Left lobe of liver (tissue), 2 donors: ENCODE results near the gene SWAP70. TPM values are rescaled to one million over a fixed set of nuclear protein-coding genes. Genes with fewer than 3 reads are reported as not detected.
A peak's percentile ranks its signal among the peaks of the same experiment; 100 is the strongest.
"Not testable (repeated sequence)": the region's sequence is repeated elsewhere in the genome, so short reads cannot be mapped to it uniquely, and the experiment has no call there.

ENCODE experiments used
- ATAC-seq: fragments of 200-7000 bp; cut with Tn5 transposase; one replicate; pipeline ENCODE4 v1.9.1; 2020; ENCODE audit warnings: mild to moderate bottlenecking, moderate library complexity
- DNase-seq: peaks from one replicate; pipeline ENCODE4 v3.0.0-alpha.2; 2020; ENCODE audit warnings: low spot score
- total RNA-seq: library from RNA; stranded (reverse); gene quantifications from one replicate; pipeline ENCODE4 v1.2.1, GENCODE V29; 2021
- donor health status: DM: no; HTN: no; CAD: no; lungs with moderate emphysema.
- donor health status: DM: no; HTN: yes; CAD: no.

SWAP70 gene
- total RNA-seq, 1 donor from 2014 or later, result 4.0 TPM

DNA sequence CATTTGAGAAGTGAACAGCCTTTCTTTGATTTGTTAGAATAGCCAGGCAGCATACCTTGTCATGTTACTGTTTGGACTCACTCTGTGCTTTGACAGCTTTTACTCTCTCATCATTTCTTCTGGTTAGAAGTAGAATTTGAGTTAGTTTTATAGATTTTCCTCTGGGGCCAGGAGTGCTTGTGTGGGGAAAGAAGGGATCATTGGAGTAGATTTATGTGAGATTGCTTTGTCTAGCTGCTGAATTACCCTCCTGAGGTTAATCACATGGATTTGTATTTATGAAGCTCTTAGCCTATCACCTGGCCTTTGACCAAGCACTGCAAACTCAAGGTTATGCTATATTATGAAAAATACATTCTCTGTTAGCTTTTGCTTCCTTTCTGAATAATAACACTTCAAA, 54.3 kb downstream of the SWAP70 start:
- DNase-seq (no peak), ATAC-seq (no peak)

DNA sequence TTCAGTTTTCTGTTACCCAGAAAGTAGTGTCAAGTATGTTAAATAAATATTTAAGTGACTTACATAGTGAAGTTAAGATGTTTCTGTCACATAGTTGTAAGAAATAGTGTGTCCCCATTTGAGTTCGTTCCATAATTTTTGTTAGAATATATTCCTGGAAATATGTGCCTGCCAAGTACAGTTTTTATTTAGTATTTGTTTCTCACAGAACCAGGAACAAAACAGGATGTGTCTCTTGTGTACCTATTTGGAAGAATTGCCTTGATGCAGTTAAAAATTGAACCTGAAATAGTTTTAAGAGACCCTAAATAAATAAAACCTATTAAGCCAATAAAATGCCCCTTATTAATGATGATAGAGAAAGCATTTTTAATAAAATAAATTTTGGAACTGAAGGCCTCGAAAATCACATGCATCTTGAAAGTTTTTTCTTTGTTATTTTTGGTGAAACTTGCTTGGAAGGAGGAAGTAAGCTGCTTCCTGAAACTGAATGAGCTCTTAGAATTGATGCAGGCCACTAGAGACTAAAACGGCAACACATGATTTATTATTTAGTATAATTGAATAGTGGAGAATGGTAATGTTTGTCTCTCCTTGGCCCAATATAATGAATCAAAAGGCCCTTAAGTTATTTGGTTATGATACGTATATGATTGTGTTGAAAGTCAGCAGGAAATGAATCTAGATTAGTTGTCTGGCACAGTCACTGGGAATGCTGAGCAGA, 55.9 kb downstream of the SWAP70 start:
- ATAC-seq (no peak), DNase-seq (no peak)

DNA sequence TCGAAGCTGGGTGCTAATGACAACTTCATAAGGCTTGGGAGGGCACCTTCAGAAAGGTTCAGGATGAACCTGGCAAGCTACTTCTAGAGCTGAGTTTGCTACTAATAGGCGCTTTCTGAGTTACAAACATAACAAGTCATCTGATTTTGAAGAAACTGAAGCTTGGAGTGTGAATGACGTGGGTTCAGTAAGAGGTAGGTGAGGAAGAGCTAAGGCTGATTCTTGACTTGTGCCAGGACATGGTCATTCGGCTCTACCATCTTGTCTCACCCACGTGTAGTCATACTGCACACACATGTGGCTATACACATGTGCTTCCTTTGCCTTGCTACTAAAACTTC, 56.4 kb downstream of the SWAP70 start:
- no peak for ATAC-seq
- no peak for DNase-seq

DNA sequence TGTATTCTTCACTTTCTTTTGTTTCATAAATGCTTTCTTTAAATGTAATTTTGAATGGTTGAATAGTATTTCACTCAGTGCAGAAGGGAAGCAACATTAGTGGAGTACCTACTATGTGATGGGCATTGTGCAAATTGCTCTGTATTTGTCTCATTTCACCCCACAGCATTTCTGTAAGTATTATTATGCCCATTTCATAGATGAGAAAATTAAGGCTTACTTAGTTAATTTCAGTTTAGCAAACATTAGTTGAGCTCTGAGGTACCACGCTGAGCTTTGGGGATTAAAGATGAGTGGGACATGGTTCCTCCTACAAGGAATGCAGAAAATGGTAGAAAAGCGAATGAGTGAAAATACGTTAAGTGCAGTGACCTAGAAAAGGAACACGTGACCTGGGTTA, 58.1 kb downstream of the SWAP70 start:
- ATAC-seq (no peak), DNase-seq (no peak)

DNA sequence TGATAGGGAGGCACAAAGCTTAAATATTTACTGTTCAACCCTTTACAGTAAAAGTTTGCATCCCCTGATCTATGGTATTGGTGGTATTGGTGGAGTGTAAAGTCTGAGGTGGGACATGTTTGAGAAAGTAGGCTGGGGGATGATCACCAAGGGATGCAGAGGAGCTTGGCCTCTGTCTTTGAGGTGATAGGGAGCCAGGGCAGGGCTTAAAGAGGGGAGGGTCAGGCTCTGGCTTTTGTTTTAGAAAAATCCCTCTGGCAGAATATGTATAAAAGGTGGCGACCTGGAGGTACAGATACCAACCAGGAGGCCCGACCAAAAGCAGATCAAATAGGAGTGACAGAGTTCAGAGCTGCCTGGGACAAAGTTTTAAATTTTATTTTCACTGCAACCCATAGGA, 59.0 kb downstream of the SWAP70 start:
- DNase-seq (no peak), ATAC-seq (no peak)

DNA sequence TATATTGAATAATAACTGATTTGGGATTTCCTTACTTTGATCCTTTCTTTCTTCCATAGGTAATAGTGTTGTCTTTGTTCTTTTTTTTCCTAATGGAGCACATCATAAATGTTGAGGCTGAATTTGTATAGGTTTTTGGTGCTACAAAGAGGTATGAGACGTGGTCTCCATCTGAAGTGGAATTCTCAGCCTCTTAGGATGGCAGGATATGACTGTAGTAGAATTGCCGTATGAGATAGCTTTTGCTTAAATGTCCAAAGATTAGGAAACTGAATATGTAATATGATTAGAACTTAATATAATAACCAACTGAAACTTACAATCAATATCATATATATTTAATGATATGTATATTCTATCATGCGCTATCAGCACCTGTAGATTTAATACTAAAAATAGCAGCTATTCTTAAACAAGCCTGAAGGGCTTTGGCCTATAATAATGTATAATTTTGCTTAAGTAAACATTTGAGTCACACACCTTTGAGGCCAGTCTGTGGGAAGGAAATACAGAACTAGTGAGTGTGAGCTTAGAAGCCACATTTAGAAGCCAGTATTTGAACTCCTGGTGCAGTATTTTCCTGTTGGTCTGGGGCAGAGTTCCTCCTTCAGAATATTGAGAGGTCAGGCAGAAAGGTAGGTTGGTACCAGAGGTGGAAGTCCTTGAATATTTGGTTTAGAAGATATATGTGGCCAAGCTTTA, 62.6 kb downstream of the SWAP70 start:
- DNase-seq (no peak), ATAC-seq (no peak)

DNA sequence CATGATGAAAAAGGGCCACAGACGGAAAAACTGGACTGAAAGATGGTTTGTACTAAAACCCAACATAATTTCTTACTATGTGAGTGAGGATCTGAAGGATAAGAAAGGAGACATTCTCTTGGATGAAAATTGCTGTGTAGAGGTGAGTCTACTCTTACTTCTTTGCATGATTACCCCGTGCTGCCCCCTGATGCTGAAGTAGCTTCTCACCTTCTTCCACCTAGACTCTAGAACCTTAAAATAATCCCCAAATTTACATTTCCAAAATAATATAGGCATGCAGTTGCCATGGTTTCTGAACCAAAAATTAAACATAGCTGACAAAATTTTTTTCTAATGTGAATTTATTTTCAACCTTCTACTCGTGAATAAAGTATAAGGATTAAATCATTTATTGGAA, 64.2 kb downstream of the SWAP70 start:
- ATAC-seq, result no peak
- no peak for DNase-seq

DNA sequence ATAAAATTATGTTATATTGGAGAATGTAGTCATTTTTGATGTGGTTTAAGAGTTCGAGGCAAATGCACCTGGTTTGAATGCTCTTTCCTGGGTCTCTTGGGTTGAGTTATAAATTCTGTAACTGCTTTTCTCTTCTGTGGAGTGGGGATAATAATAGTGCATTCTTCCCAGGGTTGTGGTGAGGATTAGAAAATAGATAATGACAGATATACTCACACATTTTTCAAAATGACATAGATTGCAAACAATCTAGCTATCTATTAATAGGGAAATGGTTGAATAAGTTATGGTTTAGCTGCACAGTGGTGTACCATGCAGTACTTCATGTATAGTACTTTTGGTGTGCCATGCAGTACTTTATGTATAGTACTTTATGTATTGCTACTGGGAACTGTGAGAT, 67.4 kb downstream of the SWAP70 start:
- DNase-seq, result no peak
- no peak for ATAC-seq

DNA sequence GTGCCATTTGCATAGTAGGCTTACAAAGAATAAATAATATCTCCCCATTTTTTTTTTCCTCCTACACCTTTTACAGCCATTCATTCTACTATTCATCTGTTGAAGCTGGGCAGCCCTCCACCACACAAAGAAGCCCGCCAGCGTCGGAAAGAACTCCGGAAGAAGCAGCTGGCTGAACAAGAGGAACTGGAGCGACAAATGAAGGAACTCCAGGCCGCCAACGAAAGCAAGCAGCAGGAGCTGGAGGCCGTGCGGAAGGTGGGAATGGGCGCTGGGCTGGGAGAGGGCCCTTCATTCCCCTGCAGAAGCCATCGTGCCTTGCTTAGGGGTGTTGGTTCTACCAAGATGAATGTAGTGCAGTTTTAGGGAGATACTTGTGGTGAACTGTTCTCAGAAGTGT, 68.6 kb downstream of the SWAP70 start:
- no peak for DNase-seq
- ATAC-seq, result no peak

DNA sequence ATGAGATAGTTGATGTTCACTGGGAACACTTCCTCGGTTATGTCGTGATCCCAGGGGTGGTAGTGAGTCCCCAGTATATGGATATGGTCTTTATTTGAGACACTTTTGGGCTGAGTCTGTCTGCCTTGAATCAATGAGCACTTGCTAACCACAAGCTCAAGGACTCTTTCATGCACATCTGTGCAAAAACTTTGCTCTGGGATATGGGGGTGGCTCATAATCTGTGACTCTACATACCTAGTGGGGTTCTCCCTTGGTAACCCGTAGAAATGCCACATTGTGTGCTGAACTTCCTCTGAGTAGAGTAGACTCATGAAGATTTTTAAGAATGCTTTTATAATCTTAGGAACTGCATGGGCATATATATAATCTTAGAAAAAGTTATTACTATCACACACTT, 69.3 kb downstream of the SWAP70 start:
- no peak for ATAC-seq
- no peak for DNase-seq

DNA sequence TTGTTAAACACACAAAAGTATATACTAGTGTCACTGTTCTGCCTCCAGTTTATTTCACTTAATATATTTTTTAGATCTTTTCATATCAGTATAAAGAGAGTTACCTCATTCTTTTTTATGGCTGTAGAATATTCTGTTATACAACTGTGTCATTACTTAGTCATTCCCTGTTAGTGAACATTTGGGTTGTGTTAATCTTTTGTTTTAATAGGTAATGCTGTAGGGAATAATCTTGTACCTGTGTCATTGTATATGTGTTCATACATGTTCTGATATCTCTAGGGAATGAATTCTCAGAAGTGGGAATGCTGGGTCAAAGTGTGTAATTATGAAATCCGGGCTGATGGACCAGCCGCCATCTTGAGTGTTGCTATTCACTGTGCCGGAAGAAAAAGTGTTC, 71.4 kb downstream of the SWAP70 start:
- DNase-seq, result no peak

DNA sequence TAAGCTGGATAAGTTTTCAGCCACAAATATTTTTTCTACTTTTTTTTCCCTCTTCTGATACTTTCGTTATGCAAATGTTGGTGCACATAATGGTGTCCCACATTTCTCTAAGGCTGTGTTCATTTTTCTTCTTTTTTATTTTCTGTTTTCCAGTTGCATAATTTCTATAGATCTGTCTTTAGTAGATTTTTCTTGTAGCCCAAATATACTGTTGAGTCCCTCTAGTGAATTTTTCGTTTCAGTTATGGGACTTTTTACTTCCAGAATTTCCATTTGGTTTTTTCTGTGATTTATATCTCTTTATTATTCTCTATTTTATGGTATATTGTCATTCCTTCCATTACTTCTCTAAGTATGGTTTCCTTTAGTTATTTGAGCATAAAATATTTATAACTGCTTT, 72.0 kb downstream of the SWAP70 start:
- no peak for DNase-seq
- ATAC-seq, result no peak

More for the DNA sequence above, 71.4 kb downstream of the SWAP70 start:
- ATAC-seq, result no peak

DNA sequence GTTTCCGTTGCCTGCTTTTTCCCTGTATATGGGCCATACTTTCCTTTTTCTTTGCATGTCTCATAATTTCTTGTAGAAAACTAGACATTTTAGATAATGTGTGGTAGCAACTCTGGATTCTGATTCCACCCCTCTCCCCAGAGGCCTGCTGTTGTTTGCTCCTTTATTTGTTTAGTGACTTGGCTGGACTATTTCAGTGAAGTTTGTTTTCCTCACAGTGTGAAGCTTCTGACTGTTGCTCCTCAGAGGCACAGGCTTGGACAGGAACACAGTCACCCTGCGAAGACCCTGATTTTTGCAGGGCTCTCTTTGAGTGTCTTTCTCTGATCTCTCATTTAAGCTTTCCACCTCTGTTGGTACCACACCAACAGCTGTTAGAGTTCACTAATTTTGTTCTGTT, 72.5 kb downstream of the SWAP70 start:
- peak; percentile 86 for ATAC-seq
- DNase-seq, result no peak

DNA sequence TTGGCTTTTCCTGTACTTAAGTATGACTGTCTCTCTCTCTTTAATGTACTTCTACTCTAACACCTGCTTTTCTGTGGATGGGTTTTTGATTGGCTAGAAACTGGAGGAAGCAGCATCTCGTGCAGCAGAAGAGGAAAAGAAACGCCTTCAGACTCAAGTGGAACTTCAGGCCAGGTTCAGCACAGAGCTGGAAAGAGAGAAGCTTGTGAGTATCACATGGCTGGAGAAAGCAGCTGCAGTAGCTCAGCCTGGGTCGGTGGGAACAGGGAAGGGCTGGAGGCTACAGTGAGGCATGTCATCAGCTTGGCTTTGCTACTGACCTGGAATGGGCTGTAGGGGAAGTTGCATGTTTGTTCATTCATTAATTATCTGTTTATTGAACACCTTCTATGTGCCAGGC, 74.2 kb downstream of the SWAP70 start:
- no peak for DNase-seq

DNA sequence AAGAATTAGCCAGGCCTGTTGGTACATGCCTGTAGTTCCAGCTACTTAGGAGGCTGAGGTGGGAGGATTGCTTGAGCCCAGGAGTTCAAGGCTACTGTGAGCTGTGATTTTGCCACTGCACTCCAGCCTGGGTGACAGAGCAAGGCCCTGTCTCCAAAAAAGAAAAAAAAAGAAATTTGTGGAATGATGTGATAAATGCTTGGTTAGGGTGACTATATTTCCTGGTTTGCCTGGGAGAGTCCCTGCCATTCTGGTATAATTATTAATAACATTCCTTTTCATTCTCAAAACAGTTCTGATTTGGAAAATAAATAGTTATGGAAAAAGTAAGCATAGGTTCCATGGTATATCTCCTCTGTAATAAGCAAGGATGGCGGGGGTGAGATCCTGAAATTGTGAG, 74.8 kb downstream of the SWAP70 start:
- ATAC-seq (no peak), DNase-seq (no peak)

More for the DNA sequence above, 74.2 kb downstream of the SWAP70 start:
- peak; percentile 47 for ATAC-seq

DNA sequence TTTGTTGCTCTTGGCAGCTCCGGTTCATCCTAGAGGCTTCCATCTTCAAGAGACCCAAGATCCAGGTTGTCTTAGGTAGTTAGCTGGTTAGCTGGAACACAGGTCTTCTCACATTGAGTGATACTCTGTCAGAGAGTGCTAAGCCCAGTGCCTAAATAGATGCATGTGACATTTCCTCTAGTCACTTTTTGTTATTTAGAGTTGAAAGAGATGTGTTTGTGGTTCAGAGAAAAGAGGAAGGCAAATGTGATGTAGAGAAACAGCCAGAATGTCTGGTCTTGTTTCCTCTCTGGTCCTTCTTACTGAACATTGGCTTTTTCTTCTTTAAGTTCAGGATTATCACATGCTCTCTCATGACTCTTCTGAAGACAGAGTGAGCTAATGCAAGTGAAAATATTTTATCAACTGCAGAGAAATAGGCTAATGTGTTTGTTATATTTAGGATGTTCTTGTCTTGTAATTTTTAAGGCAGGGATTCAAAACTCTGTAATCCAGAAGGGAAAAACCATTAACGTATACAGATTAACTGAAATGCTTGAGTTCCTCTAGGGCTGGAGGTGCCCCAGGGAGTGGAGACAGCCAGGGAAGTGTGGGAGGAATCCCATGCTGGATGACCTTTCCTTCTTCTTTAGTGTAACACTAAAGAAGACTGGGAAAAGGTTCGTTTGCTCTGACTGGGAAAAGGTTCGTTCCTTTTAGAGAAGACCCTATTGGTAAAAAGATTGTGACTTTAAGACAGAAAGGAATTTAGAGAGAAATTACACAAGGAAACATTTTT, 75.4 kb downstream of the SWAP70 start:
- no peak for ATAC-seq
- no peak for DNase-seq

DNA sequence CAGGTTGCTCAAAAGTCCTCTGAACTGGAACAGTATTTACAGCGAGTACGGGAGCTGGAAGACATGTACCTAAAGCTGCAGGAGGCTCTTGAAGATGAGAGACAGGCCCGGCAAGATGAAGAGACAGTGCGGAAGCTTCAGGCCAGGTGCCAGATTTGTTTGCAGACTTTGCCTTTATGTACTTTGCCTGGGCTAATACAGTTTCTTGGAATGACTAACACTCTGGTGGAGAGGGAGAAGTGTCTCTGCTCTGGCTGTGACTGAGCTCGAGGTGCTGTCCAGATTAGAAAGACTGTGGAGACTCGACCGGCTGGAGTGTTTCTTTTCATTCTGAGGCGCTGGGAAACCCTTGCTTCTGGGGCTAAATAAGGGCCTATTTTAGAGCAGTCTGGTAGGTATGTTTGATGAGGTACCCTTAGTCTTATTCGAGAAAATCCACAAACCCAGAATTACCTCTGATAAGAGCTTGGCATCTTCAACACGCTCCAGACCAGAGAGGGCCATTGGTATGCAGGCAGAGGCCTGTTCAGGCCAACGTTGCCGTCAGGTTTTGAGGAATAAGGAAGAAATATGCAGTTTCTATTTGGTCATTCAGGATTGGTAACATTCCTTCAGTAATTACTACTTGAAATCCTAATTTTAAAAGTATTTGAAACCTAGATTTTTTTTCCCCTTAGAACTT, 76.5 kb downstream of the SWAP70 start:
- ATAC-seq (peak; percentile 70), DNase-seq (no peak)

DNA sequence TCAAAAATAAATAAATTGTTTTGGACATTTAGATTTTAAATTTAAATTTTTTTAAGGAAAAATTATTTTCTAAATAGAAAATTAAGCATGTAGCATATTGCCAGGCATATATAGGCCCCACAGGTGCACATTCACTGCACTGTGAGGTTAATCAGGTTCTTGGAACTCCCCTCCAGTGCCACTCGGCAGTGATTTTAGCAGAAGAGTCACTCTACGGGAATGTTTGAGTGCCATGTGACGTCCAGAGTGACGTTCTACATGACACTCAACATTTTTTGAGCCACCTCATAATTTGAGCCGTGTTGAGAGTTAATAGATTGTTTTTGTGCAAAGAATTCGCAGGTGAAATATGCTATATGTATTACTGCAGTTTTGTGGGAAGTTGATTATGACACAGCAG, 77.4 kb downstream of the SWAP70 start:
- DNase-seq (no peak), ATAC-seq (no peak)

DNA sequence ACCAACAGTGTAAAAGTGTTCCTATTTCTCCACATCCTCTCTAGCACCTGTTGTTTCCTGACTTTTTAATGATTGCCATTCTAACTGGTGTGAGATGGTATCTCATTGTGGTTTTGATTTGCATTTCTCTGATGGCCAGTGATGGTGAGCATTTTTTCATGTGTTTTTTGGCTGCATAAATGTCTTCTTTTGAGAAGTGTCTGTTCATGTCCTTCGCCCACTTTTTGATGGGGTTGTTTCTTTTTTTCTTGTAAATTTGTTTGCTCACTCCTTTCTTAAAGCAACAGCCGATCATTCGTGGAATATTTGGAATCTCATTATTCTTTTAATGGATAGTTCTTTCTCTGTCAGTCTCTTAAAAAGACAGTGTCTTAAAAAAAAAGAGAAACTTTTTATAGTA, 79.6 kb downstream of the SWAP70 start:
- DNase-seq, ATAC-seq: not testable (repeated sequence)

DNA sequence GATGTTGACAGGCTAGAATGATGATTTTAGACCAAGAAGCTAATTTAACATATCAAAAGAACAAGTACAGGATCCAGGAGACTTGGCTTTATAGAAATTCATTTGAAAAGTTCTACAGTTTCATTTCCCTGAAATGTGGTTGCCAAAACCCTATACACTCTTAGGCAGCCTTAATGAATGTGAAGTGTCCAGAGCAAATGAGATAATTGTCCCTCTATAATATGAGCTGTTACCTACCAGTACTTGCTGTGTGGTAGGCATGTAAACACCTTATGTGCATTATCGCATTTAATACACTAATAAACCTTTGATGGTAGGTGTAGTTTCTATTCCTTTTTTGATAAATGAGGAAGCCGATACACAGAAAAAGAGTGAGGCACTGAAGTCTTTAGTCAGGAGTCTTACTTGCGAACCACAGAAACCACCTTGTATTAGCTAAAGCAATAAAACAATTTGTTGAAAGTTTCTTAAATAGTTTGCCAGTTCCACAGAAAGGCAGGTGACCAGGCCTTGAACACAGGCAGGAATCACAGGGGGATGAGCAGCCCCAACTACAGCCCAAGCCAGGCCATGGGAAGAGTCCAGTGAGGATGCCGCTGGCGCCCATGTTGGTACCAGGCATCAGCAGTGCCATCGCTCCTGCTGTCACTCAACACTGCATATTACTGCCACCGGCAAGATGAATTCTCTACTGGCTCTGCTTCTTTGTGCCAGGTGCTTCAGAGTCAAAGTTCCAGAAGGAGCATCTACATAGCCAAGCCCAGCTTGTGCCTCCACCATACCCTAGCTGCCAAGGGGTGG, 81.7 kb downstream of the SWAP70 start:
- ATAC-seq (no peak), DNase-seq (no peak)

DNA sequence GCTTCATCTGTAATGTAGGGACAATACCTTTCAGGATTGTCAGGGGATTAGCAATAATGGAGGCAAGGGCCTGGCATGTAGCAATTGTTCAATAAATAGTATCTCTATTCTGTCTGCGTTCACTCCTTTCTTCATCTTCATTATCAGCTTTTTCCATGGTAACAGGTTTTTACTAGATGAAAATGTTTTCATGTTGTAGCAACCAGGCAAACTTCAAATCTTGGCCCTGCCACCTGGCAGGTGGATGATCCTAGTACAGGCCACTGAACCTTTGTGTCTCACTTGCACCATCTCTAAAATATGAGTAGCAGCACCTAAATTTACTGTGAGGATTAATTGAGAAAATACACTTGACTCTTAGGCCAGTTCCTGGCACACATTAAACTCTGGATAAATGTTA, 83.4 kb downstream of the SWAP70 start:
- no peak for ATAC-seq
- DNase-seq, result no peak
